NB4 (cell line): Measurements from ENCODE around the gene MEGF8.
A peak's percentile ranks its signal among the peaks of the same experiment; 100 is the strongest.

Experiments
- CTCF ChIP-seq: IDR thresholded peaks from one replicate; pipeline ENCODE4 v1.5.1; 2012; ENCODE audit warnings: low read depth, low read length
- MYC ChIP-seq: IDR thresholded peaks from 2 replicates; pipeline ENCODE4 v1.6.1; 2011; ENCODE audit warnings: low read depth, low read length
- POLR2A ChIP-seq: IDR thresholded peaks from 2 replicates; pipeline ENCODE4 v1.6.1; 2011; ENCODE audit warnings: mild to moderate bottlenecking; ENCODE audit not compliant: insufficient read length; ENCODE audit errors: extremely low read depth

- no peak for TF ChIP-seq CTCF
- no peak for TF ChIP-seq POLR2A
- TF ChIP-seq MYC: 0 out of 2 replicates have a peak, but pooled peaks have one; percentile 7
Measured at GRCh38 chr19:42316223-42317211, 8.9 kb upstream of the MEGF8 start.
